HepG2 (cell line): Measurements from ENCODE around the gene ALG14. TPM values are rescaled to one million over a fixed set of nuclear protein-coding genes. Genes with fewer than 3 reads are reported as not detected.

Experiments used
- GFI1 ChIP-seq: sonication (generic); formaldehyde crosslinking; IDR thresholded peaks from 2 replicates; pipeline ENCODE4 v1.5.0; 2020; ENCODE audit warnings: missing genetic modification reagents, mild to moderate bottlenecking, borderline replicate concordance
- IRF9 ChIP-seq: sonication (generic); formaldehyde crosslinking; IDR thresholded peaks from 2 replicates; pipeline ENCODE4 v1.8.0; 2022; ENCODE audit warnings: missing genetic modification reagents, mild to moderate bottlenecking, borderline replicate concordance
- KAT8 ChIP-seq: IDR thresholded peaks from 2 replicates; pipeline ENCODE4 v1.6.1; 2016; ENCODE audit warnings: missing genetic modification reagents, missing compliant biosample characterization
- STAT5B ChIP-seq: sonication (generic); formaldehyde crosslinking; IDR thresholded peaks from 2 replicates; pipeline ENCODE4 v1.4.0; 2020; ENCODE audit warnings: missing genetic modification reagents
- WIZ ChIP-seq: sonication (generic); formaldehyde crosslinking; IDR thresholded peaks from 2 replicates; pipeline ENCODE4 v1.5.1; 2020; ENCODE audit warnings: mild to moderate bottlenecking, missing genetic modification reagents
- ZBTB34 ChIP-seq: sonication (generic); formaldehyde crosslinking; IDR thresholded peaks from 2 replicates; pipeline ENCODE4 v1.8.0; 2022; ENCODE audit warnings: mild to moderate bottlenecking, missing genetic modification reagents
- ZNF12 ChIP-seq: sonication (generic); formaldehyde crosslinking; IDR thresholded peaks from 2 replicates; pipeline ENCODE4 v1.5.0; 2020; ENCODE audit warnings: missing genetic modification reagents
- ZNF18 ChIP-seq: sonication (generic); formaldehyde crosslinking; IDR thresholded peaks from 2 replicates; pipeline ENCODE4 v1.8.0; 2022; ENCODE audit warnings: mild to moderate bottlenecking, missing genetic modification reagents; ENCODE audit not compliant: insufficient replicate concordance
- ZNF614 ChIP-seq: IDR thresholded peaks from 2 replicates; pipeline ENCODE4 v1.6.1; 2018; ENCODE audit warnings: missing biosample characterization, missing genetic modification reagents, inconsistent platforms, borderline replicate concordance
- polyA plus RNA-seq, 8 experiments: library from polyadenylated mRNA; depleted of rRNA in 3 of 8; stranded (reverse) in 7 of 8; unstranded in 1 of 8; fragments of >200 nt; fragmentation: Illumina TruSeq in 4 of 8; extraction: Trizol in 4 of 8; gene quantifications; 2 replicates each; pipeline versions ENCODE4 v1.2.1 to v1.2.3, GENCODE V29; 2011 to 2016; ENCODE audit warnings: low read depth in 4 of 8, missing spikeins in 1 of 8, mixed read lengths in 1 of 8; ENCODE audit not compliant: insufficient read depth in 1 of 8
- total RNA-seq, 5 experiments: library from RNA; depleted of rRNA; stranded (reverse); fragments of >200 nt; fragmentation: Illumina TruSeq; extraction: Trizol; gene quantifications; 2 replicates each; pipeline ENCODE4 v1.2.3, GENCODE V29; 2016; ENCODE audit warnings: low read depth in 1 of 5
- TF ChIP-seq, protein P1 (sequence below): sonication (generic); formaldehyde crosslinking; IDR thresholded peaks from 2 replicates; pipeline ENCODE4 v1.4.0; 2020; ENCODE audit warnings: missing genetic modification reagents, mild to moderate bottlenecking, borderline replicate concordance

Gene ALG14
- total and polyA plus RNA-seq, 2 of the 13 experiments (the other 11 are each of a cell fraction or from before 2014, with no cell fraction given) = 4.5 to 12.7 TPM

- TF ChIP-seq ZNF18 (CRISPR knock-in tag) (peak; percentile 10), KAT8 (no peak), WIZ (no peak), ZNF614 (no peak), GFI1 (CRISPR knock-in tag) (no peak), ZNF12 (CRISPR knock-in tag) (no peak), STAT5B (CRISPR knock-in tag) (no peak), IRF9 (no peak), ZBTB34 (CRISPR knock-in tag) (no peak)
- TF ChIP-seq, protein P1, sequence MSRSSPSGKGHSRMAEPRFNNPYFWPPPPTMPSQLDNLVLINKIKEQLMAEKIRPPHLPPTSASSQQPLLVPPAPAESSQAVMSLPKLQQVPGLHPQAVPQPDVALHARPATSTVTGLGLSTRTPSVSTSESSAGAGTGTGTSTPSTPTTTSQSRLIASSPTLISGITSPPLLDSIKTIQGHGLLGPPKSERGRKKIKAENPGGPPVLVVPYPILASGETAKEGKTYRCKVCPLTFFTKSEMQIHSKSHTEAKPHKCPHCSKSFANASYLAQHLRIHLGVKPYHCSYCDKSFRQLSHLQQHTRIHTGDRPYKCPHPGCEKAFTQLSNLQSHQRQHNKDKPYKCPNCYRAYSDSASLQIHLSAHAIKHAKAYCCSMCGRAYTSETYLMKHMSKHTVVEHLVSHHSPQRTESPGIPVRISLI (CRISPR knock-in tag) = no peak
Measured at GRCh38 chr1:94961988-94962387, 110.8 kb downstream of the ALG14 start (continued).
